ENCODE data around the gene LEP. TPM values are rescaled to one million over a fixed set of nuclear protein-coding genes. Genes with fewer than 3 reads are reported as not detected.

LEP gene

Small RNAs within 50 kb of the gene (small RNA-seq; reads per million reads assigned to genes)
- not detected for gene MIR129-1 (ENCODE audit: low read depth)
